BE2C (cell line): ENCODE measurements around the gene CLIC4.
"Not testable (repeated sequence)": the region's sequence is repeated elsewhere in the genome, so short reads cannot be mapped to it uniquely, and the experiment has no call there.

Source experiments
- DNase-seq: peaks from one replicate; pipeline ENCODE4 v3.0.0-alpha.2; 2020
- H3K27me3 ChIP-seq: fragments of 250-450 bp; sonication (Bioruptor Pico); 2 replicates; pipeline ENCODE4 v1.5.1; 2020; ENCODE audit warnings: mild to moderate bottlenecking
- H3K36me3 ChIP-seq: fragments of 250-450 bp; sonication (Bioruptor Pico); 2 replicates; pipeline ENCODE4 v1.5.1; 2020; ENCODE audit warnings: mild to moderate bottlenecking
- H3K4me1 ChIP-seq: fragments of 250-450 bp; sonication (Bioruptor Pico); 2 replicates; pipeline ENCODE4 v1.5.1; 2020
- H3K4me3 ChIP-seq: 2 replicates; pipeline ENCODE4 v1.5.1; 2011; ENCODE audit warnings: low read depth, low read length
- H3K9me3 ChIP-seq: fragments of 250-450 bp; sonication (Bioruptor Pico); 2 replicates; pipeline ENCODE4 v1.5.1; 2020
- TF ChIP-seq, protein P1 (sequence below): IDR thresholded peaks from 2 replicates; pipeline ENCODE4 v1.5.1; 2012; ENCODE audit warnings: mild to moderate bottlenecking, low read depth, low read length

The CLIC4 gene

DNA sequence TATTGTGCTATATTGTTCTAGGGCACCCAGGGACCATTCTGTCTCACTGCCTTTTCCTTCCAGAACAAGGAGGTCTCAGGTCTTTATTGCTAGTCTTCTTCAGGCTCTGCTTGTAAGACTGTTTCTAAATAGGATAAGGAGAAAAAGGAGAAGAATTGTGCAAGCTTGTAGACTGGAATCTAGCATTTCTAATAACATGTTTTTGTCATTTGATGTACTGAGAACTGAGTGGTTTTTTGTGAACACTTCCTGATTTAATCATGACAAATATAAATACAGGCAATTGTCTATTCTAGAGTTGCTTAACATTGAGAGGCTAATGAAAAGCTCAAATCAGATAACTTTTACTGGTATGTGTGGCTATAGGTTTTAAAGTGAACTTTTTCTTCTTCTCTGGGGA lies 77.6 kb downstream of the CLIC4 start:
- Histone ChIP-seq H3K27me3 (no peaks in the 10 kb centered on the region), H3K9me3 (no peaks in the 10 kb centered on the region), H3K4me3 (no peak overlapping the region), H3K36me3 (no peaks in the 10 kb centered on the region), H3K4me1 (no peaks in the 10 kb centered on the region; the same call in 1 of the 2 replicates)
- DNase-seq, result no peak
- TF ChIP-seq, protein P1, sequence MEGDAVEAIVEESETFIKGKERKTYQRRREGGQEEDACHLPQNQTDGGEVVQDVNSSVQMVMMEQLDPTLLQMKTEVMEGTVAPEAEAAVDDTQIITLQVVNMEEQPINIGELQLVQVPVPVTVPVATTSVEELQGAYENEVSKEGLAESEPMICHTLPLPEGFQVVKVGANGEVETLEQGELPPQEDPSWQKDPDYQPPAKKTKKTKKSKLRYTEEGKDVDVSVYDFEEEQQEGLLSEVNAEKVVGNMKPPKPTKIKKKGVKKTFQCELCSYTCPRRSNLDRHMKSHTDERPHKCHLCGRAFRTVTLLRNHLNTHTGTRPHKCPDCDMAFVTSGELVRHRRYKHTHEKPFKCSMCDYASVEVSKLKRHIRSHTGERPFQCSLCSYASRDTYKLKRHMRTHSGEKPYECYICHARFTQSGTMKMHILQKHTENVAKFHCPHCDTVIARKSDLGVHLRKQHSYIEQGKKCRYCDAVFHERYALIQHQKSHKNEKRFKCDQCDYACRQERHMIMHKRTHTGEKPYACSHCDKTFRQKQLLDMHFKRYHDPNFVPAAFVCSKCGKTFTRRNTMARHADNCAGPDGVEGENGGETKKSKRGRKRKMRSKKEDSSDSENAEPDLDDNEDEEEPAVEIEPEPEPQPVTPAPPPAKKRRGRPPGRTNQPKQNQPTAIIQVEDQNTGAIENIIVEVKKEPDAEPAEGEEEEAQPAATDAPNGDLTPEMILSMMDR, result no peak

- not testable (repeated sequence) for H3K4me1 ChIP-seq, H3K36me3 ChIP-seq, DNase-seq, H3K9me3 ChIP-seq, H3K27me3 ChIP-seq, H3K4me3 ChIP-seq
Observed at GRCh38 chr1:24823486-24823885, 78.2 kb downstream of the CLIC4 start.

- TF ChIP-seq, protein P1, result no peak
- Histone ChIP-seq H3K9me3 (no peaks in the 10 kb centered on the region), H3K4me3 (no peak overlapping the region), H3K4me1 (peaks cover 5% of the 10 kb centered on the region), H3K36me3 (no peaks in the 10 kb centered on the region), H3K27me3 (no peaks in the 10 kb centered on the region)
- DNase-seq, result no peak
Observed at GRCh38 chr1:24825174-24825573, 79.9 kb downstream of the CLIC4 start.

DNA sequence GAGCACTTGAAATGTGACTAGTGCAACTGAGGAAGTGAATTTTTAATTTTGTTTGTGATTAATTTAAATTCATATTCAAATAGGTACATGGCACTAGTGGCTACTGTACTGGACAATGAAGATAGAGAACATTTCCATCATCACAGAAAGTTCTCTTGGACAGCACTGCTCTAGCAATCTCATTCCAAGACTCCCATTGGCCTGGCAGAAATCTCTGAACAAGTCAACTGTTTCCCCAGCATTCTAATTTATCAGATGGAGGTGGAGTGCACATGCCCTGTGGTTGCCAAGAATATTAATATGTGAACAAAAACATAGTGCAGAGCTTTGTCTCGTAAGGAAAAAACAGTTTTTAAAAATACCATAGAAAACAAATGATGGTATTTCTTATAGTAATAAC lies 81.3 kb downstream of the CLIC4 start:
- Histone ChIP-seq H3K27me3 (no peaks in the 10 kb centered on the region), H3K36me3 (no peaks in the 10 kb centered on the region), H3K4me3 (no peak overlapping the region), H3K4me1 (peaks cover 8% of the 10 kb centered on the region), H3K9me3 (no peaks in the 10 kb centered on the region)
- DNase-seq, result no peak
- TF ChIP-seq, protein P1, result no peak

- Histone ChIP-seq H3K4me3 (no peak overlapping the region), H3K4me1 (peaks cover 8% of the 10 kb centered on the region), H3K36me3 (no peaks in the 10 kb centered on the region), H3K9me3 (no peaks in the 10 kb centered on the region), H3K27me3 (no peaks in the 10 kb centered on the region)
- DNase-seq, result no peak
- TF ChIP-seq, protein P1, result no peak
Observed at GRCh38 chr1:24827379-24828135, 82.3 kb downstream of the CLIC4 start.

GRCh38 chr1:24828183-24828886 lies 83.1 kb downstream of the CLIC4 start:
- H3K4me1 ChIP-seq, result peaks cover 8% of the 10 kb centered on the region
- DNase-seq, result no peak
- no peak overlapping the region for H3K4me3 ChIP-seq
- H3K36me3 ChIP-seq, result no peaks in the 10 kb centered on the region
- TF ChIP-seq, protein P1, result no peak
- H3K9me3 ChIP-seq, result no peaks in the 10 kb centered on the region
- H3K27me3 ChIP-seq, result no peaks in the 10 kb centered on the region
